Measurements from ENCODE around the gene NKIRAS1.

Gene NKIRAS1

GRCh38 chr3:23900744-23901143 lies 16.0 kb downstream of the NKIRAS1 start:
- TF ChIP-seq ZFX (IDR thresholded peaks at IDR 0.05; ENCODE audit: borderline replicate concordance) (no peak), CTCF (IDR thresholded peaks at IDR 0.05) (no peak)
- no peak overlapping the region for H3K27ac ChIP-seq

- TF ChIP-seq CTCF (IDR thresholded peaks at IDR 0.05) (no peak), ZFX (IDR thresholded peaks at IDR 0.05; ENCODE audit: borderline replicate concordance) (no peak)
Observed at GRCh38 chr3:23895181-23895580, 21.6 kb downstream of the NKIRAS1 start.

GRCh38 chr3:23894254-23895061 lies 22.3 kb downstream of the NKIRAS1 start:
- TF ChIP-seq ZFX (IDR thresholded peaks at IDR 0.05; ENCODE audit: borderline replicate concordance) (no peak), CTCF (IDR thresholded peaks at IDR 0.05) (no peak)
- H3K27ac ChIP-seq = no peak overlapping the region

More at GRCh38 chr3:23895181-23895580, 21.6 kb downstream of the NKIRAS1 start:
- H3K27ac ChIP-seq = no peak overlapping the region

GRCh38 chr3:23889950-23890349 lies 26.8 kb downstream of the NKIRAS1 start:
- TF ChIP-seq ZFX (IDR thresholded peaks at IDR 0.05; ENCODE audit: borderline replicate concordance) = no peak
- no peak for TF ChIP-seq CTCF (IDR thresholded peaks at IDR 0.05)
- H3K27ac ChIP-seq = no peak overlapping the region

- TF ChIP-seq CTCF (IDR thresholded peaks at IDR 0.05) = no peak
- no peak for TF ChIP-seq ZFX (IDR thresholded peaks at IDR 0.05; ENCODE audit: borderline replicate concordance)
- H3K27ac ChIP-seq = no peak overlapping the region
Observed at GRCh38 chr3:23889386-23889785, 27.4 kb downstream of the NKIRAS1 start.

- H3K27ac ChIP-seq = no peak overlapping the region
- no peak for TF ChIP-seq ZFX (IDR thresholded peaks at IDR 0.05; ENCODE audit: borderline replicate concordance)
- peak; percentile 85 for TF ChIP-seq CTCF (IDR thresholded peaks at IDR 0.05)
Observed at GRCh38 chr3:23888617-23889228, 28.1 kb downstream of the NKIRAS1 start.

GRCh38 chr3:23886311-23886710 lies 30.5 kb downstream of the NKIRAS1 start:
- TF ChIP-seq CTCF (IDR thresholded peaks at IDR 0.05) (no peak), ZFX (IDR thresholded peaks at IDR 0.05; ENCODE audit: borderline replicate concordance) (no peak)
- no peak overlapping the region for H3K27ac ChIP-seq

Measured in 22Rv1 (cell line).